GM19372 (cell line): ENCODE measurements around the gene LRP1B.

Source experiments
- ATAC-seq: cut with Tn5 transposase; IDR thresholded peaks from one replicate; pipeline ENCODE4 v1.9.1; 2021; ENCODE audit warnings: mild to moderate bottlenecking, low read depth, moderate library complexity; ENCODE audit not compliant: unreplicated experiment

Gene LRP1B

DNA sequence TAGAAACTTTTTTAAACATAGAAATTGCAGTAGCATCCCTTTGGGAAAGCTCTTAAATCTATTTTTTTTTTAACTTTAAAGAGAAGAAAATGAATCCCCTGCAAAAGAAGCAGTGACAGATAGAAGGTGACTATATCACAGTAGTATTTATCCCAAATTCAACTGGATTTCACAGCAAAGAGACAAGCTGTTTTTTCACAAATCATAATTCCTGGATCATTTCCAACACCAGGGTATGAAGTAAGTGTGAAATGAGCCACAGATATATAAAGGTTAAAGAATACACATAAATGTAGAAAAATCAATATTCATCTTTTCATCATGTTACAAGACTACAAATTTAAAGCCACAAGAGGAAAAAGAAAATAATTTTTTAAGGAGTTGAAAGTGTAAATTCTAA is 1945.7 kb downstream of the LRP1B start:
- ATAC-seq: no peak

- no peak for ATAC-seq
Observed at GRCh38 chr2:140183056-140183765, 1947.6 kb downstream of the LRP1B start.
